PC-9 (cell line): ENCODE results near the gene POLR1D.

Source experiments
- CTCF ChIP-seq: fragments of 200-600 bp; sonication (generic); conservative IDR thresholded peaks from 2 replicates; pipeline ENCODE4 v1.6.1; 2017; ENCODE audit warnings: mixed run types, antibody characterized with exemption, mild to moderate bottlenecking, moderate library complexity
- EZH2 ChIP-seq: fragments of 200-600 bp; sonication (generic); IDR thresholded peaks from 2 replicates; pipeline ENCODE4 v1.8.0; 2017; ENCODE audit warnings: antibody characterized with exemption, low read depth

- no peak for TF ChIP-seq CTCF
- TF ChIP-seq EZH2 = no peak
These were observed 6.4 kb downstream of the POLR1D start for GRCh38 chr13:27628081-27628480.
